Measurements from ENCODE around the gene NOPCHAP1.

DNA sequence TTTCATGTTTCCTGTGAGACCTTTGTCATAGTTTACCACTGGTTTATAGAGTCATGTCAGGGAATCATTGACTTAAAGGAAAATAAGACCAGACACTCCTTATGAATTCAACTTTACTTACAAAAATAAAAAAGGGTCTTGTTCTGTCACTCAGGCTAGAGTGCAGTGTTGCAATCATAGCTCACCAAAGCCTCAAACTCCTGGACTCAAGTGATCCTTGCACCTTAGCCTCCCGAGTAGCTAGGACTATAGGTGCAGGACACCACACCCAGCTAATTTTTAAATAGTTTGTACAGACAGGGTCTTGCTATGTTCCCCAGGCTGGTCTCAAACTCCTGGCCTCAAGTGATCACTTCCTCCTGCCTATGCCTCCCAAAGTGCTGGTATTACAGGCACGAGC, 47.0 kb upstream of the NOPCHAP1 start:
- TF ChIP-seq POLR2AphosphoS5 (IDR thresholded peaks at IDR 0.05) (no peak), POLR2A (IDR thresholded peaks at IDR 0.05) (no peak)
- TF ChIP-seq, protein P1, sequence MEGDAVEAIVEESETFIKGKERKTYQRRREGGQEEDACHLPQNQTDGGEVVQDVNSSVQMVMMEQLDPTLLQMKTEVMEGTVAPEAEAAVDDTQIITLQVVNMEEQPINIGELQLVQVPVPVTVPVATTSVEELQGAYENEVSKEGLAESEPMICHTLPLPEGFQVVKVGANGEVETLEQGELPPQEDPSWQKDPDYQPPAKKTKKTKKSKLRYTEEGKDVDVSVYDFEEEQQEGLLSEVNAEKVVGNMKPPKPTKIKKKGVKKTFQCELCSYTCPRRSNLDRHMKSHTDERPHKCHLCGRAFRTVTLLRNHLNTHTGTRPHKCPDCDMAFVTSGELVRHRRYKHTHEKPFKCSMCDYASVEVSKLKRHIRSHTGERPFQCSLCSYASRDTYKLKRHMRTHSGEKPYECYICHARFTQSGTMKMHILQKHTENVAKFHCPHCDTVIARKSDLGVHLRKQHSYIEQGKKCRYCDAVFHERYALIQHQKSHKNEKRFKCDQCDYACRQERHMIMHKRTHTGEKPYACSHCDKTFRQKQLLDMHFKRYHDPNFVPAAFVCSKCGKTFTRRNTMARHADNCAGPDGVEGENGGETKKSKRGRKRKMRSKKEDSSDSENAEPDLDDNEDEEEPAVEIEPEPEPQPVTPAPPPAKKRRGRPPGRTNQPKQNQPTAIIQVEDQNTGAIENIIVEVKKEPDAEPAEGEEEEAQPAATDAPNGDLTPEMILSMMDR (IDR thresholded peaks at IDR 0.05) = no peak

Measured in prostate gland (tissue), 2 donors.